Esophagus (tissue), 2 donors: ENCODE measurements around the gene OPN3. TPM values are rescaled to one million over a fixed set of nuclear protein-coding genes. Genes with fewer than 3 reads are reported as not detected.

Experiments used
- H3K27ac ChIP-seq, 2 donors: one replicate each; pipeline ENCODE4 v1.5.1; 2013; ENCODE audit warnings: low read depth in 2 of 2, mild to moderate bottlenecking in 2 of 2, inconsistent platforms in 1 of 2, low read length in 1 of 2, moderate library complexity in 1 of 2
- H3K27me3 ChIP-seq, 2 donors: one replicate each; pipeline ENCODE4 v1.6.1; 2013; ENCODE audit warnings: low read length in 2 of 2, control low read depth in 1 of 2, mild to moderate bottlenecking in 1 of 2; ENCODE audit not compliant: insufficient read depth in 2 of 2, control insufficient read depth in 1 of 2
- H3K36me3 ChIP-seq, 2 donors: one replicate each; pipeline ENCODE4 v1.6.1; 2013; ENCODE audit warnings: low read length in 1 of 2; ENCODE audit not compliant: control insufficient read depth in 2 of 2, insufficient read depth in 2 of 2
- H3K4me1 ChIP-seq, 2 donors: one replicate each; pipeline ENCODE4 v1.6.1; 2013; ENCODE audit warnings: low read length in 1 of 2; ENCODE audit not compliant: control insufficient read depth in 2 of 2, insufficient read depth in 2 of 2
- H3K4me3 ChIP-seq, 2 donors: one replicate each; pipeline ENCODE4 v1.5.1; 2013; ENCODE audit warnings: low read length in 2 of 2, mild to moderate bottlenecking in 2 of 2, low read depth in 1 of 2, moderate library complexity in 1 of 2
- H3K9me3 ChIP-seq, 2 donors: one replicate each; pipeline ENCODE4 v1.6.1; 2013; ENCODE audit warnings: mild to moderate bottlenecking in 2 of 2, low read depth in 1 of 2, low read length in 1 of 2, moderate library complexity in 1 of 2; ENCODE audit not compliant: control insufficient read depth in 2 of 2, insufficient read depth in 1 of 2
- WGBS, 2 donors: extraction: QIAGEN DNeasy Blood & Tissue Kit; methylation state at CpG; one replicate each; pipeline ENCODE4 v1.1.7; 2013; 5-methylcytosine and 5-hydroxymethylcytosine counted together
- polyA plus RNA-seq, 2 donors: library from polyadenylated mRNA; stranded (reverse); fragments of 200-250 nt; gene quantifications; one replicate each; pipeline ENCODE4 v1.2.3, GENCODE V29; 2013
- donor health status: healthy with polysubstance abuse.
- donor health status: Bipolar disorder and iron deficiency.

Gene OPN3
- polyA plus RNA-seq, 2 donors = 10.0 to 13.2 TPM

GRCh38 chr1:241630476-241630875 lies 9.7 kb downstream of the OPN3 start:
- Histone ChIP-seq H3K9me3 (no peaks in the 10 kb centered on the region), H3K36me3 (peaks cover 0 to 4% of the 10 kb centered on the region in 2 donors), H3K4me1 (no peaks in the 10 kb centered on the region), H3K4me3 (no peak overlapping the region), H3K27ac (no peak overlapping the region), H3K27me3 (no peaks in the 10 kb centered on the region)
- 89% methylated on average over 1 of the region's 1 CpG for WGBS, 2 donors

DNA sequence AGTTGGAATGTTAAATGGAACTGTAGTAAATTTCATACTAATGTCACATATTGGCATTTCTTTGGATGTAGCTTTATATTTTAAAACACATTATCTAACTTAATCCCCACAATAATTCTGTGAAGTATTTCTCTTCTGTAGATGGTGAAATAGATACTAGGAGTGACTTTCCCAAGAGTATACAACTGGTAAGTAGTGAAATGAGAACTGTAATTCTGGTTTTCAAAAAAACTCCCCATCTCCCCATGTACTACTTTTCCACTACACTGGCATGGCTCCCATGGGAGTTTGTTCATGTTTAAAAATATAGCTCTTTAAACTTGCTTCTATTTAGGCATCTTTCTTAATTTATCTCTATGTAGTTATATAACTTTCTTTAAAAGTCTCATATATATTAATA lies 10.2 kb downstream of the OPN3 start:
- Histone ChIP-seq H3K27ac (no peak overlapping the region), H3K4me3 (no peak overlapping the region), H3K36me3 (peaks cover 0 to 4% of the 10 kb centered on the region in 2 donors), H3K9me3 (no peaks in the 10 kb centered on the region), H3K27me3 (no peaks in the 10 kb centered on the region), H3K4me1 (no peaks in the 10 kb centered on the region)

DNA sequence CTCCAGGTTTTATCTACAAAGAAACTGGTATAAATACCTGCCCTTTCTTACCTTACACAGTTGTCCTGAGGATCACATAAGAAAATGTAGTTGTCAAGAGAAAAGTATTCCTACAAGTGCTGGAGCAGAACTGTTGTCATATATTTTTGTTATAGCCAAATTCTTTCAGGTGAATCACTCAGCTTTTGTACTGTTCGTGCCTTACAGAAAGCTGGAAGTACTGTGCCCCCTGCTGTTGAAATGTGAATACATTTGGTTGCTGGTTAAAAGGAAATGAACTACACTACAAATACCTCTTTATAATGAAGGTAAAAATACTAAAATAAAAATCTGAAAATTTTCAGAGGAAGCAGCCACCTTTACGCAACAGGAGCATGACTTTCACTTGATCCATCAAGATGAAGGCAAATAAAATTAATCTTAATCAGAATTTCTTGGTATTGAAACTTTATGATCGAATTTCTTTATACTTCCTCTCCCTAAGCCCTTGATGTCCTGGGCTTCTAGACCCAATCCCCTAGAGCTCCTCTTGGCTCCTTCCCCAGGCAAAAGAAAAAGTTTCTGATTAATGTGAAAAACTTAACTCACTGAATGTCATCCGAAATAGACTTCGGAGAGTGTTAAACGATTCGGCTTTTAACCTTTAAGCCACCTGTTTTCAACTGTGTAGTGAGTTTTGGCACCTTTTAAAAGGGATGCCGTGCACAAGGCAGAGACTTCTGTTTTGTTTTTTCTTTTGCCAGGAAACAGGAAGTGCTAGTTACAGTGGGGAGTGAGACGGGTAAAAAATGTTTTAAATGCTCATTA lies 12.5 kb downstream of the OPN3 start:
- WGBS, 2 donors = 23 to 41% methylated on average over 9 of the region's 9 CpGs
- no peaks in the 10 kb centered on the region for H3K4me1 ChIP-seq
- H3K4me3 ChIP-seq = no peak overlapping the region
- H3K36me3 ChIP-seq = no peaks in the 10 kb centered on the region
- H3K9me3 ChIP-seq = no peaks in the 10 kb centered on the region
- no peak overlapping the region for H3K27ac ChIP-seq
- no peaks in the 10 kb centered on the region for H3K27me3 ChIP-seq

DNA sequence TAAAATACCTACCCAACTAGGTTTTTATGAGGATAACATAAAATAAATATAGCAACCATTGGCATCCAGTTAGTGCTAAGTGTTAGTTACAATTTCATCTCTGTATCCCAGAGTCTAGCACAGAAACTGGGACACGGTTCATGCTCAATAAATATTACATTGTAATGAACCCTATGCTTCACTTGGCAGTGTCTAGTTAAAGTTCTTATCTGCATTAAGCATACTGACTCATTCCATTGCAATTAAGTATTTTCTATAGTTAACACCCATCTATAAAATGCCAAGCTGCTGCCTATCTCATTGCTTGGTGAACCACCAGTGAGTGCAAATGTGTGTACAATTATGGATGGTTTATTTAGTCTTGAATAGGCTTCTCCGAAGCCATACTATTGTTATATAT lies 15.2 kb downstream of the OPN3 start:
- Histone ChIP-seq H3K27ac (no peak overlapping the region), H3K9me3 (no peaks in the 10 kb centered on the region), H3K36me3 (no peaks in the 10 kb centered on the region), H3K4me3 (no peak overlapping the region), H3K27me3 (no peaks in the 10 kb centered on the region), H3K4me1 (no peaks in the 10 kb centered on the region)
- WGBS, 2 donors = 79 to 81% methylated on average over 2 of the region's 2 CpGs

GRCh38 chr1:241622669-241623068 lies 17.5 kb downstream of the OPN3 start:
- no peaks in the 10 kb centered on the region for H3K36me3 ChIP-seq

GRCh38 chr1:241617426-241617825 lies 22.7 kb downstream of the OPN3 start:
- Histone ChIP-seq H3K27me3 (no peaks in the 10 kb centered on the region), H3K9me3 (no peaks in the 10 kb centered on the region), H3K4me1 (no peaks in the 10 kb centered on the region), H3K4me3 (no peak overlapping the region), H3K36me3 (no peaks in the 10 kb centered on the region), H3K27ac (no peak overlapping the region)
- WGBS, 2 donors = 93 to 94% methylated on average over 7 of the region's 7 CpGs

More at GRCh38 chr1:241622669-241623068, 17.5 kb downstream of the OPN3 start:
- Histone ChIP-seq H3K9me3 (no peaks in the 10 kb centered on the region), H3K27me3 (no peaks in the 10 kb centered on the region), H3K27ac (no peak overlapping the region), H3K4me1 (no peaks in the 10 kb centered on the region), H3K4me3 (no peak overlapping the region)
- WGBS, 2 donors = 68 to 77% methylated on average over 5 of the region's 5 CpGs

DNA sequence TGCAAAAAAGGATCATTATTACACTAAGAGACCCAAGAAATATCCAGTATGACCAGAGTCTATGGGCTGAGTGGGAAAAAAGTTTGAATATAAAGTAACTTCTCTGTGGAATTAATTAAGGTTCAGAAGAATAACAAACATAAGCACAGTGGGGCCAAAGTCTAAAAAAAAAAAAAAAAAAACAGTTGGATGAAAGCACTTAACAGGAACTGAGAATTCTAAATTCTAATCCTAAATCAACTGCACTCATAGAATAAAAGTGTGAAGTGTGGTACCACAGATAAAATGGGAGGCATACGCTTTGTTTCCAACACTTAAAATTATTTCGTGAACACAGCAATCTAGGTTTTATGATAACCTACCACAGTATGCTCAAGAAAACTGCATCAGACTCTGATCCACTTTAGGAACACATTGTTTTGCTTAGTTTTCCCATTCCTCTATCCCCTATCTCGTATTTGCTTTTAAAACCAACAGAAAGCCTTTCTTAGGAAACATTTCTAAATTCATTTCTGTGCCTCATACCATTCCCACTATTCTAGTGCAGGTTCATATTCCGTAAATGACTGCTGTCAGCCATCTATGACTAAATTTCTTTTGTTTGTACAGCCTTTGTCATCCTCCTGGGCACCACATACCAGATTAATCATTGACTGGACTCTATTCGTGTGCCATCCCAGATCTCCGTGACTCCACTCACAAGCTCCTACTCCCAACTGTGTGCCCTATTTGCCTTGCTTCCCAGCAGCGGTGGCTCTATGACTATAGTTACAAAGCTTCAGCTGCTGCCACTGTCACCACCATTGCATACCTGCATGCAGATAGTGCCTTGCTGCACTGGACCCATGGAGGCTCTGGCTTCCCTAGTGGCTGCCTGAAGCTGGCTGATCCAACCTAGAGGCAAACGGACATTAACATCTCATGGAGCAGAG lies 24.9 kb downstream of the OPN3 start:
- no peaks in the 10 kb centered on the region for H3K4me1 ChIP-seq
- 69 to 87% methylated on average over 8 of the region's 8 CpGs for WGBS, 2 donors
- H3K36me3 ChIP-seq = no peaks in the 10 kb centered on the region
- no peaks in the 10 kb centered on the region for H3K27me3 ChIP-seq
- no peak overlapping the region for H3K27ac ChIP-seq
- H3K9me3 ChIP-seq = no peaks in the 10 kb centered on the region
- H3K4me3 ChIP-seq = no peak overlapping the region

DNA sequence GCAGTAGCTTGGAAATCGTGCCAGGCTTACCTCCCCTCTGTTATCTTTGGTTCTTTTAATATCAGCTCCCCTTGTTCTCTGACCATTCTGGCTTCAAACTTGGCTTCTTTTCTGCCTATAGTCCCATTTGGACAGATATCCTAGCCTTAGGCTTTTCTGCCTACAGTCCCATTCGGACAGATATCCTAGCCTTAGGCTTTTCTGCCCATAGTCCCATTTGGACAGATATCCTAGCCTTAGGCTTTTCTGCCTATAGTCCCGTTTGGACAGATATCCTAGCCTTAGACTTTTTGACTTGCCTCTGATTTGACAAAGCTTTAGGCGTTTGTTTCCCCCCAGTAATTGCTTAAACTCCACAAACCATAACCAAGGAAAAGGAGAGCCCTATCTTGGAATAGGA lies 25.6 kb downstream of the OPN3 start:
- H3K9me3 ChIP-seq = no peaks in the 10 kb centered on the region
- no peaks in the 10 kb centered on the region for H3K4me1 ChIP-seq
- WGBS, 2 donors = 73 to 77% methylated on average over 4 of the region's 4 CpGs
- H3K36me3 ChIP-seq = no peaks in the 10 kb centered on the region
- H3K27ac ChIP-seq = no peak overlapping the region
- no peaks in the 10 kb centered on the region for H3K27me3 ChIP-seq
- no peak overlapping the region for H3K4me3 ChIP-seq

- no peaks in the 10 kb centered on the region for H3K27me3 ChIP-seq
- whole genome bisulfite sequencing, 2 donors = 90% methylated on average over 4 of the region's 4 CpGs
These were observed 26.0 kb downstream of the OPN3 start for GRCh38 chr1:241614144-241614543.

More at GRCh38 chr1:241614144-241614543, 26.0 kb downstream of the OPN3 start:
- H3K9me3 ChIP-seq = no peaks in the 10 kb centered on the region
- H3K36me3 ChIP-seq = no peaks in the 10 kb centered on the region
- H3K27ac ChIP-seq = no peak overlapping the region
- no peaks in the 10 kb centered on the region for H3K4me1 ChIP-seq
- no peak overlapping the region for H3K4me3 ChIP-seq
